ENCODE results near the gene EMC6. TPM values are rescaled to one million over a fixed set of nuclear protein-coding genes. Genes with fewer than 3 reads are reported as not detected.

EMC6 gene
- total RNA-seq, 1 donor from 2014 or later, result 35.0 TPM

DNA sequence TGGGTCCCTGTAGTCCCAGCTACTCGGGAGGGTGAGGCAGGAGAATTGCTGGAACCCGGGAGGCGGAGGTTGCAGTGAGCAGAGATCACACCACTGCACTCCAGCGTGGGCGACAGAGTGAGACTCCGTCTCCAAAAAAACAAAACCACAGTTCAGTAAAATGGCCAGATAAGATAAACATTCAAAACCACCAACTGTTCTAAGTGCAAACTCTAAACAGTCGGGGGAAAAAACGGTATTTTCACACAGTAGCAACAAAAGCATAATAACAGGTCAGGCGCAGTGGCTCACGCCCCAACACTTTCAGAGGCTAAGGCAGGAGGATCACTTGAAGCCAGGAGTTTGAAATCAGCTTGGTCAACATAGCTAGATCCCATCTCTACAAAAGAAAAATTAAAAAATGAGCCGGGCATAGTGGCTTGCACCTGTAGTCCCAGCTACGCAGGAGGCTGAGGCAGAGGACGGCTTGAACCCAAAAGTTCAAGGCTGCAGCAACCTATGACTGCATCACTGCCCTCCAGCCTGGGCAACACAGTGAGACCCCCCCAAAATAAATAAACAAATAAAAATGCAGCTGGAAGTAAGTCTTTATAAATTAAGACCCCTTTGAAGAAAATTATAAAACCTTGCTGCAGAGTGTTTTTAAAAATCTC lies 44.3 kb downstream of the EMC6 start:
- no peak for ATAC-seq

- no peak for ATAC-seq
Observed at GRCh38 chr17:3715296-3715695, 46.7 kb downstream of the EMC6 start.

GRCh38 chr17:3718201-3718600 lies 49.6 kb downstream of the EMC6 start:
- no peak for ATAC-seq

GRCh38 chr17:3719265-3719664 lies 50.7 kb downstream of the EMC6 start:
- no peak for ATAC-seq

Other genes starting within 250 kb of the EMC6 start
- not detected for gene OR1E2, start 235.0 kb upstream of the EMC6 start, total RNA-seq
- gene SPATA22, start 197.0 kb upstream of the EMC6 start, total RNA-seq, result not detected
- 0.56 TPM for gene ASPA, start 192.8 kb upstream of the EMC6 start, total RNA-seq
- 1.3 TPM for gene TRPV3, start 111.0 kb upstream of the EMC6 start, total RNA-seq
- 0.96 TPM for gene TRPV1, start 59.4 kb upstream of the EMC6 start, total RNA-seq
- 11.2 TPM for gene SHPK, start 32.6 kb upstream of the EMC6 start, total RNA-seq
- gene CTNS, start 32.1 kb upstream of the EMC6 start, total RNA-seq, result 4.9 TPM
- gene TAX1BP3, start 234 bp upstream of the EMC6 start, total RNA-seq, result 209 TPM
- 0.72 TPM for gene P2RX5, start 27.3 kb downstream of the EMC6 start, total RNA-seq
- 3.4 TPM for gene HASPIN, start 55.1 kb downstream of the EMC6 start, total RNA-seq
- gene ITGAE, start 132.4 kb downstream of the EMC6 start, total RNA-seq, result 19.4 TPM
- 14.9 TPM for gene NCBP3, start 177.4 kb downstream of the EMC6 start, total RNA-seq
- 4.2 TPM for gene CAMKK1, start 224.2 kb downstream of the EMC6 start, total RNA-seq
- gene P2RX1, start 247.7 kb downstream of the EMC6 start, total RNA-seq, result 0.68 TPM

Data from esophagus mucosa (tissue), 1 donor.